NT2/D1 (cell line): Measurements from ENCODE around the gene CAB39.

Source experiments
- DNase-seq: peaks from one replicate; pipeline ENCODE4 v3.0.0-alpha.2; 2011; ENCODE audit warnings: low read depth, low spot score
- H3K27me3 ChIP-seq: 2 replicates; pipeline ENCODE4 v1.6.0; 2011; ENCODE audit warnings: mild to moderate bottlenecking; ENCODE audit not compliant: insufficient read length, insufficient read depth
- H3K36me3 ChIP-seq: 2 replicates; pipeline ENCODE4 v1.6.1; 2011; ENCODE audit warnings: mild to moderate bottlenecking, low read length, mixed read lengths; ENCODE audit not compliant: insufficient read depth, insufficient read length
- H3K4me1 ChIP-seq: 2 replicates; pipeline ENCODE4 v1.5.1; 2011; ENCODE audit not compliant: insufficient read depth, insufficient read length
- H3K4me3 ChIP-seq: 2 replicates; pipeline ENCODE4 v1.5.1; 2011; ENCODE audit warnings: low read depth; ENCODE audit not compliant: insufficient read length
- H3K9ac ChIP-seq: 2 replicates; pipeline ENCODE4 v1.6.0; 2011; ENCODE audit warnings: low read depth; ENCODE audit not compliant: insufficient read length
- H3K9me3 ChIP-seq: 2 replicates; pipeline ENCODE4 v1.5.1; 2011; ENCODE audit warnings: mild to moderate bottlenecking, low read length; ENCODE audit not compliant: insufficient read depth
- SUZ12 ChIP-seq: IDR thresholded peaks from 2 replicates; pipeline ENCODE4 v1.6.1; 2011; ENCODE audit not compliant: insufficient read length, insufficient read depth; ENCODE audit errors: extremely low read depth
- YY1 ChIP-seq: IDR thresholded peaks from 2 replicates; pipeline ENCODE4 v1.6.1; 2011; ENCODE audit not compliant: insufficient read length, insufficient read depth
- ZNF274 ChIP-seq: IDR thresholded peaks from 2 replicates; pipeline ENCODE4 v1.6.1; 2011; ENCODE audit warnings: mild to moderate bottlenecking, low read depth, low read length

CAB39 gene

GRCh38 chr2:230738924-230739323 lies 26.3 kb downstream of the CAB39 start:
- no peak for DNase-seq
- peaks cover 25% of the 10 kb centered on the region for H3K36me3 ChIP-seq
- no peaks in the 10 kb centered on the region for H3K9me3 ChIP-seq
- H3K4me3 ChIP-seq: no peak overlapping the region
- H3K27me3 ChIP-seq: no peaks in the 10 kb centered on the region
- no peak overlapping the region for H3K9ac ChIP-seq
- H3K4me1 ChIP-seq: no peaks in the 10 kb centered on the region
- TF ChIP-seq ZNF274 (no peak), SUZ12 (no peak), YY1 (no peak)

- Histone ChIP-seq H3K4me1 (no peaks in the 10 kb centered on the region), H3K9ac (no peak overlapping the region), H3K36me3 (peaks cover 22% of the 10 kb centered on the region), H3K27me3 (no peaks in the 10 kb centered on the region), H3K4me3 (no peak overlapping the region), H3K9me3 (no peaks in the 10 kb centered on the region)
- TF ChIP-seq ZNF274 (no peak), SUZ12 (no peak), YY1 (no peak)
- DNase-seq: no peak
Measured at GRCh38 chr2:230739961-230740360, 27.3 kb downstream of the CAB39 start.

GRCh38 chr2:230742781-230743180 lies 30.1 kb downstream of the CAB39 start:
- Histone ChIP-seq H3K4me3 (no peak overlapping the region), H3K27me3 (no peaks in the 10 kb centered on the region), H3K9me3 (no peaks in the 10 kb centered on the region), H3K36me3 (peaks cover 24% of the 10 kb centered on the region), H3K9ac (no peak overlapping the region), H3K4me1 (no peaks in the 10 kb centered on the region)
- TF ChIP-seq SUZ12 (no peak), YY1 (no peak), ZNF274 (no peak)
- DNase-seq: no peak

GRCh38 chr2:230746213-230746612 lies 33.6 kb downstream of the CAB39 start:
- Histone ChIP-seq H3K36me3 (peaks cover 10% of the 10 kb centered on the region), H3K9ac (no peak overlapping the region), H3K4me1 (no peaks in the 10 kb centered on the region), H3K9me3 (no peaks in the 10 kb centered on the region), H3K4me3 (no peak overlapping the region), H3K27me3 (no peaks in the 10 kb centered on the region)
- no peak for DNase-seq
- no peak for TF ChIP-seq SUZ12
- TF ChIP-seq YY1: no peak
- no peak for TF ChIP-seq ZNF274

- Histone ChIP-seq H3K4me3 (no peak overlapping the region), H3K9me3 (no peaks in the 10 kb centered on the region), H3K27me3 (no peaks in the 10 kb centered on the region), H3K4me1 (no peaks in the 10 kb centered on the region), H3K9ac (no peak overlapping the region), H3K36me3 (peaks cover 6% of the 10 kb centered on the region)
- no peak for DNase-seq
- TF ChIP-seq SUZ12: no peak
- TF ChIP-seq ZNF274: no peak
- no peak for TF ChIP-seq YY1
Measured at GRCh38 chr2:230748087-230748486, 35.4 kb downstream of the CAB39 start.

- Histone ChIP-seq H3K9me3 (no peaks in the 10 kb centered on the region), H3K36me3 (peaks cover 2% of the 10 kb centered on the region), H3K4me3 (no peak overlapping the region), H3K9ac (no peak overlapping the region), H3K27me3 (no peaks in the 10 kb centered on the region), H3K4me1 (no peaks in the 10 kb centered on the region)
- no peak for DNase-seq
- TF ChIP-seq SUZ12 (no peak), YY1 (no peak), ZNF274 (no peak)
Measured at GRCh38 chr2:230749111-230749510, 36.5 kb downstream of the CAB39 start.

GRCh38 chr2:230751062-230751461 lies 38.4 kb downstream of the CAB39 start:
- no peaks in the 10 kb centered on the region for H3K27me3 ChIP-seq
- H3K9me3 ChIP-seq: no peaks in the 10 kb centered on the region
- H3K4me3 ChIP-seq: no peak overlapping the region
- H3K4me1 ChIP-seq: peaks cover 2% of the 10 kb centered on the region
- H3K9ac ChIP-seq: no peak overlapping the region
- H3K36me3 ChIP-seq: no peaks in the 10 kb centered on the region
- TF ChIP-seq SUZ12: no peak
- TF ChIP-seq YY1: no peak
- no peak for TF ChIP-seq ZNF274
- no peak for DNase-seq

GRCh38 chr2:230754200-230754599 lies 41.6 kb downstream of the CAB39 start:
- Histone ChIP-seq H3K4me3 (no peak overlapping the region), H3K9me3 (no peaks in the 10 kb centered on the region), H3K36me3 (no peaks in the 10 kb centered on the region), H3K4me1 (peaks cover 2% of the 10 kb centered on the region), H3K27me3 (no peaks in the 10 kb centered on the region), H3K9ac (no peak overlapping the region)
- TF ChIP-seq ZNF274 (no peak), YY1 (no peak), SUZ12 (no peak)
- DNase-seq: no peak
